GM18868 (cell line): ENCODE results near the gene TFB1M.
"Not testable (repeated sequence)": the region's sequence is repeated elsewhere in the genome, so short reads cannot be mapped to it uniquely, and the experiment has no call there.

Experiments
- ATAC-seq: cut with Tn5 transposase; IDR thresholded peaks from one replicate; pipeline ENCODE4 v1.9.1; 2021; ENCODE audit warnings: mild to moderate bottlenecking, moderate library complexity; ENCODE audit not compliant: unreplicated experiment

Gene TFB1M

GRCh38 chr6:155330133-155330734 is 15.9 kb upstream of the TFB1M start:
- no peak for ATAC-seq

GRCh38 chr6:155329460-155330132 is 15.3 kb upstream of the TFB1M start:
- no peak for ATAC-seq

DNA sequence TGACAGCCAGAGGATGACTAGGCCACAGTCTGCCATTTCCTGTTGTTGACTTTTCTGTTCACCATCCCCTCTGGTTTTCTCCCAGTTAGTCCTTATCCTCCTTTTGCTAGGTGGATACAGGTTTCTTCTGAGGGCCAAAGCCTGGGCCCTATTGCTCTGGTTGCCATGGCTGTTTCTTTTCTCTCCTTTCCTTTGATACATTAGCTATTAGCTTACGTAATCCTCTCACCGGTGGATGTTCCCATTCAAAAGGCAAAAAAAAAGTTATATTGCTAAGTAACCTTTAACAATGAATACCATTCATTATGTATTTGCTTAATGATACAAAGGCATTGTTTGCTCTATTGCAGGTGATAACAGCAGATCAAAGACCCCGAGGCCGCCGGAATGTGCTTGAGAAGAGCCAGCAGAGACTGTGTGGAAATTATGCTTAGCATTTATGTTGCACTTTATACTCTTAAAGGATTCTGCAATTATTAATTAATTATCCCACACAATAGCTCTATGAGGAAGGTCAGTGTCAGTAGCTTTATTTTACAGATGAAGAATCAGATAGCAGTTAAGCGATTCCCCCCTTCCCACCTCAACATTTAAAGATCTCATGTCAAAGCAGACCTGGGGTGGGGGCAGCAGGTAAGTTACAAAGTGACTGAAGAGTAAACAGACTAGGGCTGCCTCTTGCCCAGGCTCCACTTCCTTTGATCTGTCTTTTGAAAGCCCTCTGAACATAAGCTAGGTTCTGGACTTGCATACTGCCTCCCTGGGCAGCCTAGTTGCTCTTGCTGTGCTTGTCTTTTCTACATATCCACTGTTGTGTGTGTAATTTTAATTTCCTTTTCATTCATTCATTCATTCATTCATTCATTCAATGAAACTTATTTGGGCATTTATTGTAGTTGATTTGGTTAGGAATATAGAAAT is 14.5 kb upstream of the TFB1M start:
- no peak for ATAC-seq

GRCh38 chr6:155328074-155328538 is 13.8 kb upstream of the TFB1M start:
- ATAC-seq = no peak

- ATAC-seq = peak; percentile 71
Observed at GRCh38 chr6:155327326-155328073, 13.2 kb upstream of the TFB1M start.

- no peak for ATAC-seq
Observed at GRCh38 chr6:155325700-155326516, 11.6 kb upstream of the TFB1M start.

GRCh38 chr6:155324993-155325392 is 10.7 kb upstream of the TFB1M start:
- ATAC-seq = no peak

GRCh38 chr6:155324172-155324571 is 9.9 kb upstream of the TFB1M start:
- ATAC-seq = no peak

- peak; percentile 39 for ATAC-seq
Observed at GRCh38 chr6:155319902-155320301, 5.6 kb upstream of the TFB1M start.

GRCh38 chr6:155317186-155317585 is 2.9 kb upstream of the TFB1M start:
- ATAC-seq = no peak

GRCh38 chr6:155316419-155316818 is 2.1 kb upstream of the TFB1M start:
- ATAC-seq = no peak

DNA sequence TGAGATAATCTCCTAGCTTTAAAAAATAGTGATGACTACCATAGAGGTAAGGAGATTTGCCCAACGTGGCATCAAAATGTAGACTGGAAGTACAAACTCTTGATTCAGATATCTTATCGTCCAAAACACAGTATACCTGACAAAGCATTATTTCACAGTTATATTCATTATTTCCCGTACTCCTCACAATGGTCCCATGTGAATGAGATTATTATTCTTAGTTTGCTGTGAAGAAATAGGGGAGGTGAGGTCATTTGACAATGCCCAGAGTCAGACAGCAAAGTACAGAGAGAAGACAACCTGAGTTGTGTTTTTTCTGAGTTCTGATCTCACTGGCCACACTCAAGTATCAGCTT is 1.2 kb upstream of the TFB1M start:
- ATAC-seq = no peak

- ATAC-seq = peak; percentile 62
Observed at GRCh38 chr6:155314773-155315515, 660 bp upstream of the TFB1M start.

GRCh38 chr6:155313602-155314091 is 637 bp downstream of the TFB1M start:
- ATAC-seq = peak; percentile 11

- ATAC-seq = not testable (repeated sequence)
Observed at GRCh38 chr6:155312950-155313349, 1.3 kb downstream of the TFB1M start.

DNA sequence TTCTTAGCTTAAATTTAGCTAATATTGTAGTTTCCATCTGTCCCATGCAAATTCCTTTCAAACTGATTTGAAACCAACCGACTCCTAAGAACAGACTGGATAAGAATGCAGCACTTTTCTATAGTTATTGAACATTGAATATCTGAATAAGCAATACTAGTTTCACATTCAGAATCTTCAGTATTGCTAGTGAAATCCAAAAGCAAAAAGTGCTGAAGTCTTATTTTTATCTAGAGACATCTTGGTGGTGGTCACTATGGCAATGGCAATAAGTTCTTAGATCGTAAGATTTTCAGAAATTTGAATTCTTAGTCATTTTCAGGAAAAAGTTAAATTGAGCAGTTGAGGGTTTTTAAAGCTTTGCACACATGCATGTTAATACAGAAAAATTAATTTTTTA is 2.7 kb downstream of the TFB1M start:
- ATAC-seq = no peak

- no peak for ATAC-seq
Observed at GRCh38 chr6:155311086-155311485, 3.2 kb downstream of the TFB1M start.

- no peak for ATAC-seq
Observed at GRCh38 chr6:155310596-155310995, 3.7 kb downstream of the TFB1M start.

- ATAC-seq = no peak
Observed at GRCh38 chr6:155309150-155309549, 5.1 kb downstream of the TFB1M start.
